Skin epidermis (tissue), 12 donors: Measurements from ENCODE around the gene OR4D11.
"Not testable (repeated sequence)": the region's sequence is repeated elsewhere in the genome, so short reads cannot be mapped to it uniquely, and the experiment has no call there.

Experiments used
- H3K27ac ChIP-seq, 21 experiments: fragments of 200-600 bp; sonication (generic) in 11 of 21; one replicate each; pipeline ENCODE4 v1.5.0; 2020; ENCODE audit warnings: mild to moderate bottlenecking in 3 of 21, inconsistent platforms in 2 of 21, moderate library complexity in 2 of 21
- H3K4me3 ChIP-seq, 7 experiments: fragments of 200-600 bp; sonication (generic) in 2 of 7; one replicate each; pipeline ENCODE4 v1.5.0; 2020; ENCODE audit warnings: inconsistent platforms in 2 of 7, mild to moderate bottlenecking in 2 of 7, moderate library complexity in 1 of 7

OR4D11 gene

DNA sequence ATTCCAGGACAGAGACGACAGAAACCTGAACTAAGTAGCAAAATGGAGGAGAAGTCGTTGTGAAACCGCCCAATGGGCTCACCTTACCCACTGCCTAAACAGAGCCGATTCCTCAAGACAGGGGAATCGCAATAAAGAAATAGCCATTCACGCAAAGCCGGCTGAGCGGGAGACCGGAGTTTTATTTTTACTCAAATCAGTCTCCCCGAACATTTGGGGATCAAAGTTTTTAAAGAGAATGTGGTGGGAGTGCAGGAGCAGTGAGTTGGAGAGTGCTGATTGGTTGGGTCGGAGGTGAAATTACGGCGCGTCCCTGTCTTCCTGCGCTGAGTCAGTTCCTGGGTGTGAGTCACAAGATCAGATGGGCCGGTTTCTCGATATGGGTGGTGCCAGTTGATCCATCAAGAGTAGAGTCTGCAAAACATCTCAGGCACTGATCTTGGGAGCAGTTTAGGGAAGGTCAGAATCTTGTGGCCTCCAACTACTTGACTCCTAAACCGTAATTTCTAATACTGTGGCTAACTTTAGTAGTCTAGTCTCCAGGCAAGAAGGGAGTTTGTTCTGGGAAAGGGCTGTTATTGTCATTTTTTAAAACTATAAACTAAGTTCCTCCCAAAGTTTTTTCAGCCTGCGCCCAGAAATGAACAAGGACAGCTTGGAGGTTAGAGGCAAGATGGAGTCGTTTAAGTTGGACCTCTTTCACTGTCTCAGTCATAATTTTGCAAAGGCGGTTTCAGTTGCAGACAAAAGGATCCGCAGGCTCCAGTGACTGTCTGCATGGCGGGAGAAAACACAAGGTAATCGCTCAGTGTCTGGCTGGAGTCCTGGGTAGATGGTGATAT is 42.0 kb downstream of the OR4D11 start:
- H3K27ac ChIP-seq = peak overlapping the region in 4 of 21 experiments; percentile 5 to 70 (median 41)

DNA sequence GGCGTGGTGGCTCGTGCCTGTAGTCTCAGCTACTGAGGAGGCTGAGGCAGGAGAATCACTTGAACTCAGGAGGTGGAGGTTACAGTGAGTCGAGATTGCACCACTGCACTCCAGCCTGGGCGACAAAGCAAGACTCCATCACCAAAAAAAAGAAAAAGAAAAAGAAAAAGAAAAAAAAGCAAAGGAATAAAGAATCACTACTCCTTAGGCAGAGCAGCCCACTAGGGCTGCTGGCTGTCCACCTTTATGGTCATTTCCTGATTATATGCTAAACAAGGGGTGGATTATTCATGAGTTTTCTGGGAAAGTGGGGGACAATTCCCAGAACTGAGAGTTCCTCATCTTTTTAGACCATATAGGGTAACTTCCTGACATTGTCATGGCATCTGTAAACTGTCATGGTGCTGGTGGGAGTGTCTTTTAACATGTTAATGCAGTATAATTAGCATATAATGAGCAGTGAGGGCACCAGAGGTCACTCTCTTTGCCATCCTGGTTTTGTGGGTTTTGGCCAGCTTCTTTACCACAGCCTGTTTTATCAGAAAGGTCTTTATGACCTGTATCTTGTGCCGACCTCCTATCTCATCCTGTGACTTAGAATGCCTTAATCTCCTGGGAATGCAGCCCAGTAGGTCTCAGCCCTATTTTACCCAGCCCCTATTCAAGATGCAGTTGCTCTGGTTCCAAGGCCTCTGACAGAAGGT is 44.4 kb downstream of the OR4D11 start:
- not testable (repeated sequence) for H3K27ac ChIP-seq

More for the DNA sequence above, 42.0 kb downstream of the OR4D11 start:
- H3K4me3 ChIP-seq = peak overlapping the region in 1 of 7 experiments; percentile 13

DNA sequence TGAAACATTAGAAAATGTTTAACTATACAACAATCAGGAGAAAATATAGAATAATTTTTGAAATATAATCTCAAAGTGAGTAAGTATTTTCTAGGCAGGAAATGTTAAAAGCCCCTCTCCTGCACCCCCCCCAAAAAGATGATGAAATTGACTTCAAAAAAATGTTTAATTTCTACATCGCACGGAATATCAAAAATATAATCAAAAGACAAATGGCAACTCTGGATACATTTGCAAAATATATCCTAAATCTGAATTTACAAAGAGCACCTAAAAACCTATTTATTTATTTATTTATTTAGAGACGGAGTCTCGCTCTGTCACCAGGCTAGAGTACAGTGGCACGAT is 44.9 kb downstream of the OR4D11 start:
- Histone ChIP-seq H3K27ac (no peak overlapping the region), H3K4me3 (no peak overlapping the region)

More for the DNA sequence above, 44.4 kb downstream of the OR4D11 start:
- not testable (repeated sequence) for H3K4me3 ChIP-seq

DNA sequence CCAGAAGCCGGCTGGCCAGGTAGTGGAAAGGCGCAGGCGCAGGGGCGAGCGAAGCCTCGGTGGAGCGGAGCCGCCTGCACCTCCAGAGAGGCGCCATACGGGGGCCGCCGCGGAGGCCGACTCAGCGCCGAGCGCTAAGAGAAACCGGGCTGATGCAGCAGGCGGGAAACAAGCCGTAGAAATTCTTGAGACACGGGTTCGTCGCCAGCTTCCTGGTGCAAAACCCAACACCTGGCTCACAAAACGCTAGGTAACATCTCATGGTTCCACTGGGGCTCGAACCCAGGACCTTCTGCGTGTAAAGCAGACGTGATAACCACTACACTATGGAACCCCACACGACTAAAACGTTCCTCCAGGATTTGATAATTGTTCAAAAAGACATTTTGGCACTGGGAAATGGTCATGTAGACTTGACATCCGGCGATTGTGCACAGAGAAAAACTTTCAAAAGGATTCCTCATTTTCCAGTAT is 47.0 kb downstream of the OR4D11 start:
- peak overlapping the region in 20 of 21 experiments; percentile 7 to 82 (median 73) for H3K27ac ChIP-seq
- H3K4me3 ChIP-seq = peak overlapping the region; percentile 30 to 57 (median 48)

DNA sequence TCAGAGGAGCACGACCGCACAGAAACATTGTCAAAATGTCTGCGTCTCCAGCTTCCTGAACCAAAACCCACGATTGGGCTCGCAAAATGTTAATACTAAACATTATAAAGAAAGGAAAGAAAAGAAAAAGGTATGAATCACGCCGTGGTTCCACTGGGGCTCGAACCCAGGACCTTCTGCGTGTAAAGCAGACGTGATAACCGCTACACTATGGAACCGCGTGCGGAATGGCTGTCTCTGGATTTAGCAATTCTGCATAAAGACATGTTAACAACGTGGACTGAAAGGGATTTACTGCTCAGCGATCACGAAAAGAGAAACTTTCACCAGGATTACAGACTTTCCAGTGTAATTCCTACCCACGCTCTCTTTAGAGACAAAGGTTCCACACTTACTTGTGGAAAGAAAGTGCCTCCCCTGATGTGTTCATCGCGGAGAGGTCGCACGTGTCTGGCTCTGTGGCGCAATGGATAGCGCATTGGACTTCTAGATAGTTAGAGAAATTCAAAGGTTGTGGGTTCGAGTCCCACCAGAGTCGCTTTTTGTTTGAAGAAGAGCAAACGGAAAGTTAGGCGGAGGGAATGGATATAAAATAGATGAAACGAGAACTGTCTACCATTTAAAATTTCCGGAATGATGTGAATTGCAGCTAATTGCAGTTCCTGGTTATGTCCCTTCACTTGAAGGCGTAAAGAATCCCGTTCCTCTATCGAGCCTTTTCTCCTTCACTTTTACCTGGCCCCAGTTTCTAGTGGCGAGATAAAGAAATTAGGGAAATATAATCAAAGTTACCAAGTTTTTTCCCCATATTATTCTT is 47.7 kb downstream of the OR4D11 start:
- Histone ChIP-seq H3K4me3 (peak overlapping the region; percentile 30 to 57 (median 48)), H3K27ac (peak overlapping the region in 20 of 21 experiments; percentile 7 to 82 (median 73))

DNA sequence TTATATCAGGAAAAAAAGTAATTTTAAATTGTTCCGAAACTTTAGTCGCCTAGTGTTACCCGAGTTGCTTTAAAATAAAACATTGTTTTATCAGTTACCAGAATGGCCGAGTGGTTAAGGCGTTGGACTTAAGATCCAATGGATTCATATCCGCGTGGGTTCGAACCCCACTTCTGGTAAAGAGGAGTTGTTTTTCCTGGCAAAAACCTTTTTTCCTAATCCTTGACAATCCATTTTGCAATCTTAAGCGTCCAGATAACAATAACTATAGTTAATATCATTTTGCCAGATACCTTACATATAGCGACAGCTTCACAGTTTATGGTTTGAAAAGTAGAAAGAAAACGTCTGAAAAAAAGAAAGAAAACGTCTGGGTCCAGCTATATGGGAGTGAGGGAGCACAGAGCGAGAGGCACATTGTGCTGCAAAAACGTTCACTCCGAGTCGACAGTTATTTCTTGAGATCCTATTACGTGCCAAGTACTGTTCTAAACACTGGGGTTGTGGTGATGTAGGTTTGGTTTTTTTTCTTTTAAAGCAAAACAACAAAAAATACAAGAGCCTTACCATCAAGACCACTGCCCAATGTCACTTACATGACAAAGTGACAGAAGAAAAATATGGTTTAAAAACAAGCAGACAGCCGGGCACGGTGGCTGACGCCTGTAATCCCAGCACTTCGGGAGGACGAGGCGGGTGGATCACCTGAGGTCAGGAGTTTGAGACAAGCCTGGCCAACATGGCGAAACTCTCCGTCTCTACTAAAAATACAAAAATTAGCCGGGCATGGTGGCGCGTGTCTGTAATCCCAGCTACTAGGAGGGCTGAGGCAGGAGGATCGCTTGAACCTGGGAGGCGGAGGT is 48.5 kb downstream of the OR4D11 start:
- peak overlapping the region in 17 of 21 experiments; percentile 7 to 82 (median 74) for H3K27ac ChIP-seq
- H3K4me3 ChIP-seq = peak overlapping the region; percentile 30 to 57 (median 48)

DNA sequence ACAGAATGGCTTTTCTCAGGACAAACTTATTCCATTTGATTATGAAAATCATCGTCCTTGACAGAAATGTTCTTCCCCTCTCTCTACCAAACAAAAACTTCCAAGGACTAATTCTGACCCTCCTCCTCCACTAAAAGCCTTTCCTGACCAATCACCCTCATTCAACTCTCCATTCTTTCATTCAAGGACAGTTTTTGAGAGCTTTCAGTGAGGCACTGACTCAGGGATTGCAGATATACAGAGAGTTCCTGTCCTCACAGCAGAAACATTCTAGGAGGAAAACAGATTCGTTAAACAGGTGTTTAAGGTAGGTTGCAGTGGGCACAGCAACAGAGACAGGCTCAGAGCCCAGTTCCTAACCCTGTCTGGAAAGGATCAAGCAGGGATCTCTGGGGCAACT is 49.5 kb downstream of the OR4D11 start:
- no peak overlapping the region for H3K4me3 ChIP-seq
- no peak overlapping the region for H3K27ac ChIP-seq

DNA sequence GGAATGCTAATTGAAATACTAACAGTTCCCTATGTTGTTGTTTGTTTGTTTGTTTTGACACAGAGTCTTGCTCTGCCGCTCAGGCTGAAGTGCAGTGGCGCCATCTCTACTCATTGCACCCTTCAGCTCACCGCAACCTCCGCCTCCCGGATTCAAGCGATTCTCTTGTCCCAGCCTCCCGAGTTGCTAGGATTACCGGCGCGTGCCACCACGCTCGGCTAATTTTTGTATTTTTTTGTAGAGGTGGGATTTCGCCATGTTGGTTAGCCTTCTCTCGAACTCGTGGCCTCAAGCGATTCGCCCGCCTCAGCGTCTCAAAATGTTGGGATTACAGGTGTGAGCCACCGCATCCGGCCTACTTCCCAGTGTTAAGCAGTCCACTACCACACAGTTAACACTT is 49.9 kb downstream of the OR4D11 start:
- no peak overlapping the region for H3K27ac ChIP-seq

More for the DNA sequence above, 49.9 kb downstream of the OR4D11 start:
- H3K4me3 ChIP-seq = no peak overlapping the region
